Measurements from ENCODE around the gene CWC27.

The CWC27 gene

DNA sequence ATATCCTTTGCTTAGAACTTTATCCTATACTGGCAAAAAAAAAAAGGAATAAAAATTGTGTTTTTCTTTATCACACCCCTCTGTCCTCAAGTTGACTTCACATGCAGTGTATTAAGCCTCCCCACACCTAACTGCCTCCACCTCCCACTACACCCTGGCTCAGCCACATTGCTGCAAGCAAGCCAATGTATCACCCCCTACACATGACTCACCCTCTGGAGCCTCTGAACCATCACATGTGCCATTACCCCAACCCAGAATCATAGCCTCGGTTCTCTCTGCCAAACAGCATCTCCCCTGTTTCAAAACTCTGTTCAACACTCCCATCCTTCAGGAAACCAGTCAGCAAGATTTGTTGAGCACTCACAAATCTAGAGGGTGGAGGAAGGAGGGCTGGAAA, 209.0 kb downstream of the CWC27 start:
- TF ChIP-seq, protein P1, sequence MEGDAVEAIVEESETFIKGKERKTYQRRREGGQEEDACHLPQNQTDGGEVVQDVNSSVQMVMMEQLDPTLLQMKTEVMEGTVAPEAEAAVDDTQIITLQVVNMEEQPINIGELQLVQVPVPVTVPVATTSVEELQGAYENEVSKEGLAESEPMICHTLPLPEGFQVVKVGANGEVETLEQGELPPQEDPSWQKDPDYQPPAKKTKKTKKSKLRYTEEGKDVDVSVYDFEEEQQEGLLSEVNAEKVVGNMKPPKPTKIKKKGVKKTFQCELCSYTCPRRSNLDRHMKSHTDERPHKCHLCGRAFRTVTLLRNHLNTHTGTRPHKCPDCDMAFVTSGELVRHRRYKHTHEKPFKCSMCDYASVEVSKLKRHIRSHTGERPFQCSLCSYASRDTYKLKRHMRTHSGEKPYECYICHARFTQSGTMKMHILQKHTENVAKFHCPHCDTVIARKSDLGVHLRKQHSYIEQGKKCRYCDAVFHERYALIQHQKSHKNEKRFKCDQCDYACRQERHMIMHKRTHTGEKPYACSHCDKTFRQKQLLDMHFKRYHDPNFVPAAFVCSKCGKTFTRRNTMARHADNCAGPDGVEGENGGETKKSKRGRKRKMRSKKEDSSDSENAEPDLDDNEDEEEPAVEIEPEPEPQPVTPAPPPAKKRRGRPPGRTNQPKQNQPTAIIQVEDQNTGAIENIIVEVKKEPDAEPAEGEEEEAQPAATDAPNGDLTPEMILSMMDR (IDR thresholded peaks at IDR 0.05; ENCODE audit: low read depth, low read length, missing control alignments) = no peak
- H3K4me3 ChIP-seq (ENCODE audit: low read depth, low read length) = no peak overlapping the region
- DNase-seq (ENCODE audit: low read depth) = no peak

DNA sequence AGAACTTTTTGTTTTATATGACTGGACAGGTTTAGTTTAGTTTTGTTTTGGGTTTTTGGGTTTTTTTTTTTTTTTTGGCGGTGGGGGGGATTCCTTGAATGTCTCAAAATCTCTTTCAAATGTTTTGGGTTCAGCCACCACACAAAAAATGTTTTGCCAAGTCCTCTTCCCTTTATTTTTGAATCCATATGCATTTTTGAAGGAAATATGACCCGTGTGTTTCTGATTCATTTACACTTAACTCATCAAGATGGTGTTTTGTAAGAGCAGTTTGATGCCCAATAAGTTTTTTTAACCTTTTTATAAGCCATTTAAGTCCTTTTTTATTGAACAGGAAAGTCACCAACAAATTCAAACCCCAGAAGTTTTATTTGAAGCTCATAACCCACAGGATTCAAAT, 209.8 kb downstream of the CWC27 start:
- no peak overlapping the region for H3K4me3 ChIP-seq (ENCODE audit: low read depth, low read length)
- TF ChIP-seq, protein P1 (IDR thresholded peaks at IDR 0.05; ENCODE audit: low read depth, low read length, missing control alignments) = no peak
- no peak for DNase-seq (ENCODE audit: low read depth)

DNA sequence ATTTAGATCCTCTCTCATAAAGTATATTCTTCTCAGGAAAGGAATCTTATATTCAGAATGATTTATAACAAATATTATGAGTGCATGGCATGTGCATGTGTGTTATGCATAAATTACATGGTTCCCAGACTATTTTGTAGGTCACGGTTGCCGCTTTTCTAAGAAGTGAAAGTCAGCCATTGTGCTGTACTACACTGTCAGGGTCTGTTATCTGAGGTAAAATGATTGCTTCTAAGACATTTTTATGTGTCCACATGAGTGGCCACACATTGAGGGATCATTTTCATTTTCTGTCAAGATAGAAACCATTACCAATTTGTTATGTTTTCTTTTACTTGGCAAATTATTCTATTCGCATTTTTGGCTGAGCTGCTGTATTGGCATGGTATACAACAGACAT, 210.8 kb downstream of the CWC27 start:
- DNase-seq (ENCODE audit: low read depth) = no peak
- TF ChIP-seq, protein P1 (IDR thresholded peaks at IDR 0.05; ENCODE audit: low read depth, low read length, missing control alignments) = no peak
- H3K4me3 ChIP-seq (ENCODE audit: low read depth, low read length) = no peak overlapping the region

DNA sequence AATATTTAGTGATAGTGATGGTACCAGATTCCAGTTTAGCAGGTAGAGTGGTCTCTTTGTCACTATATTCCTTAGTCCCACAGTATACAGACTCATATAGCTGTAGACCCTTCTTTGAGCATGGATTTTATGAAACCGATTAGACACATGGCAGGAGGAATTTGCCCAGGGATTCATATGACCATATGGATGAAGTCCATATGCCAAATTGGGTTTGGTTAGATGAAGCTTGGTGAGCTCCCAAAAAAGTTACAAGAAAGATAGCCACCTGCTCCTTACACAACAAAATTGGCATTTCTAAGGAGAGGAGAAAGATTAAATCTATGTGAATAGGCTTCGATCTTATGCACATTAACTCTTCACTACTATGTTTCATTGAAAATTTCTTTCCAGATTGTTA, 211.4 kb downstream of the CWC27 start:
- DNase-seq (ENCODE audit: low read depth) = no peak
- TF ChIP-seq, protein P1 (IDR thresholded peaks at IDR 0.05; ENCODE audit: low read depth, low read length, missing control alignments) = no peak
- no peak overlapping the region for H3K4me3 ChIP-seq (ENCODE audit: low read depth, low read length)

DNA sequence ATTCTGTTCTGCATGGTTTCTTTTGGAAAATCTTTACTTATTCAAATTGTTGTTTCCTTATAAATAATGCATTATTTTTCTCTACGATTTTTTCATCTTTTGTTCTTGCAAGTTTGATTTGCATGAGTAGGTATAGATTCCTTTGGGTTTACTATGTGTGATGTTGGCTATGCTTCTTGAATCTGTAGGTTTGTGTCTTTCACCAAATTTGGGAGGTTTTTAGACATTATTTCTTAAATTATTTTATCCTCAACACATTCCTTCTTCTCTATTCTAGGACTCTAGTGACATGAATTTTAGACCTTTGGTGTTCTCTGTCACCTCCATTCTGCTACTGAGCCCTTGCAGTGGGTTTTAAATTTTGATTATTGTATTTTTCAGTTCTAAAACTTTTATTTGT, 219.0 kb downstream of the CWC27 start:
- TF ChIP-seq, protein P1 (IDR thresholded peaks at IDR 0.05; ENCODE audit: low read depth, low read length, missing control alignments) = no peak
- no peak overlapping the region for H3K4me3 ChIP-seq (ENCODE audit: low read depth, low read length)
- DNase-seq (ENCODE audit: low read depth) = no peak

DNA sequence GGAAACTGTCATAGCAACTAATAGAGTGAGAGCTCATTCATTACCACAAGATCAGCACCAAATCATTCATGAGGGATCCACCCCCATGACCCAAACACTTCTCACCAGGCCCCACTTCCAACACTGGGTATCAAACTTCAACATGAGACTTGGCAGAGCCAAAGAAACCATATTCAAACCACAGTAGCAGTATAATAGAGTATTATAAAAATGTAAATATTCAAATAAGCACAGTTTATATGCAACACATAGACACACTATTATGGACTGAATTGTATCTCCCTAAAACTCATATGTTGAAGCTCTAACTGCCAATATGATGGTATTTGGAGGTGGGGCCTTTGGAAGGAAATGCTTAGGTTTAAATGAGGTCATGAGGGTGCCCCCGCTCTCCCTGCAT, 240.5 kb downstream of the CWC27 start:
- TF ChIP-seq, protein P1 (IDR thresholded peaks at IDR 0.05; ENCODE audit: low read depth, low read length, missing control alignments) = no peak
- DNase-seq (ENCODE audit: low read depth) = no peak

DNA sequence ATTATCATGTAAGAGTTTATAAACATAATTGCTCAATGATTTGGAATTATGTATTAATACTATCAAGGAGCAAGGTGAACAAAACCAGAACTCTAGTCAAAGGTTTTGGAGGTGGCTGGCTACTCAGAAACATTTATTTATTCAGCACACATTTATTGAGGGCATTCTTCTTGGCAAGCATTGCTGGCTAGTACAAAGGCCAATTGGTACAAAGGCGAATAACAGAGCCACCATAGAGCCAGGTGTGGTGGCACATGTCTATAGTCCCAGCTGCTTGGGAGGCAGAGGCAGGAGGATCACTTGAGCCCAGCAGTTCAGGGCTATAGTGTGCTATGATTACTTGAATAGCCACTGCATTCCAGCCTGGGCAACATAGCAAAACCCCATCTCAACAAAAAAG, 242.1 kb downstream of the CWC27 start:
- H3K4me3 ChIP-seq (ENCODE audit: low read depth, low read length) = no peak overlapping the region
- TF ChIP-seq, protein P1 (IDR thresholded peaks at IDR 0.05; ENCODE audit: low read depth, low read length, missing control alignments) = no peak
- DNase-seq (ENCODE audit: low read depth) = no peak

More for the DNA sequence above, 240.5 kb downstream of the CWC27 start:
- H3K4me3 ChIP-seq (ENCODE audit: low read depth, low read length) = no peak overlapping the region

Measured in GM12864 (cell line).